Right lobe of liver (tissue), 4 donors: ENCODE results near the gene AUH.

Experiments used
- CTCF ChIP-seq, 4 donors: fragments of 200-600 bp in 3 of 4; fragments of 450-650 bp in 1 of 4; IDR thresholded peaks; one replicate each; pipeline versions ENCODE4 v1.5.1 to v1.8.0; 2016 to 2022; ENCODE audit warnings: antibody characterized with exemption in 4 of 4, mild to moderate bottlenecking in 2 of 4
- POLR2A ChIP-seq: fragments of 450-650 bp; IDR thresholded peaks from one replicate; pipeline ENCODE4 v1.6.1; 2017; ENCODE audit warnings: antibody characterized with exemption, mild to moderate bottlenecking
- donor health status: DM: no; HTN: no; CAD: no.
- donor health status: DM: no; HTN: no; CAD: no.
- donor health status: DM: no; HTN: yes; CAD: no.

GRCh38 chr9:91266448-91266847, 95.3 kb downstream of the AUH start:
- TF ChIP-seq CTCF (IDR thresholded peaks at IDR 0.05): no peak
- no peak for TF ChIP-seq POLR2A
